AG04449 (cell line): ENCODE results near the gene AFDN.

Source experiments
- CTCF ChIA-PET: fragments of 350-600 bp; formaldehyde crosslinking; extraction: SDS; loops from one replicate; lab custom pipeline; 2021; ENCODE audit warnings: antibody characterized with exemption; lab: Yijun Ruan, JAX
- POLR2A ChIA-PET: fragments of 400-600, 350-600 bp; formaldehyde crosslinking; extraction: SDS; loops from one replicate; lab custom pipeline; 2020; ENCODE audit warnings: antibody characterized with exemption, inconsistent platforms; lab: Yijun Ruan, JAX
- DNase-seq: peaks from one replicate; pipeline ENCODE4 v3.0.0-alpha.2; 2010; ENCODE audit warnings: low read depth, low spot score
- H3K4me3 ChIP-seq: 2 replicates; pipeline ENCODE4 v1.5.1; 2011; ENCODE audit warnings: low read depth, mild to moderate bottlenecking, control low read depth, low read length
- CTCF ChIP-seq: IDR thresholded peaks from one replicate; pipeline ENCODE4 v1.5.1; 2011; ENCODE audit warnings: mild to moderate bottlenecking, moderate library complexity, low read length, control low read depth, inconsistent platforms; ENCODE audit not compliant: insufficient read depth; ENCODE audit errors: missing control alignments

AFDN gene

GRCh38 chr6:167966540-167966905, 139.8 kb downstream of the AFDN start:
- DNase-seq = no peak
- ChIA-PET POLR2A (no interaction called here), CTCF (no interaction called here)
- no peak for TF ChIP-seq CTCF
- H3K4me3 ChIP-seq = no peak overlapping the region

GRCh38 chr6:167968091-167968490, 141.4 kb downstream of the AFDN start:
- peak; percentile 14 for TF ChIP-seq CTCF
- ChIA-PET CTCF (interaction anchor here (1.0 kb wide), 1 partner anchor 11 kb away, joined by 3 read pairs; no protein-coding TSS in a partner anchor), POLR2A (no interaction called here)
- no peak for DNase-seq
- no peak overlapping the region for H3K4me3 ChIP-seq

GRCh38 chr6:167970230-167970629, 143.5 kb downstream of the AFDN start:
- no peak overlapping the region for H3K4me3 ChIP-seq
- DNase-seq = no peak
- CTCF ChIA-PET = interaction anchor here (0.6 to 2.2 kb wide), 2 partner anchors 11 to 64 kb away, joined by 3 to 5 read pairs; no protein-coding TSS in a partner anchor
- no peak for TF ChIP-seq CTCF
- POLR2A ChIA-PET = no interaction called here

- no peak for DNase-seq
- no peak for TF ChIP-seq CTCF
- POLR2A ChIA-PET = no interaction called here
- H3K4me3 ChIP-seq = no peak overlapping the region
- CTCF ChIA-PET = no interaction called here
Observed at GRCh38 chr6:167972193-167972592, 145.5 kb downstream of the AFDN start.

- CTCF ChIA-PET = no interaction called here
- no peak for DNase-seq
- no peak overlapping the region for H3K4me3 ChIP-seq
- TF ChIP-seq CTCF = no peak
- POLR2A ChIA-PET = no interaction called here
Observed at GRCh38 chr6:167973148-167973885, 146.6 kb downstream of the AFDN start.

- H3K4me3 ChIP-seq = no peak overlapping the region
- DNase-seq = peak; percentile 19
- ChIA-PET POLR2A (no interaction called here), CTCF (no interaction called here)
- TF ChIP-seq CTCF = no peak
Observed at GRCh38 chr6:167974640-167975344, 148.1 kb downstream of the AFDN start.
